Liver (tissue), 3 donors: ENCODE results near the gene ACAN.

ENCODE experiments used
- ATF3 ChIP-seq: IDR thresholded peaks from 2 replicates; pipeline ENCODE4 v1.6.1; 2016; ENCODE audit warnings: antibody characterized with exemption
- CTCF ChIP-seq: fragments of 150-350 bp; IDR thresholded peaks from 2 replicates; pipeline ENCODE4 v1.5.1; 2017; ENCODE audit warnings: improper control_type of control experiment, low read depth, low read length; ENCODE audit not compliant: missing input control
- FOXA1 ChIP-seq: IDR thresholded peaks from 2 replicates; pipeline ENCODE4 v1.6.1; 2016; ENCODE audit warnings: antibody characterized with exemption
- FOXA2 ChIP-seq: IDR thresholded peaks from 2 replicates; pipeline ENCODE4 v1.6.1; 2016; ENCODE audit warnings: antibody characterized with exemption
- GABPA ChIP-seq, 2 donors: IDR thresholded peaks in 1 of 2; conservative IDR thresholded peaks in 1 of 2; 2 replicates each; pipeline ENCODE4 v1.6.1; 2016; ENCODE audit warnings: antibody characterized with exemption in 2 of 2, mild to moderate bottlenecking in 1 of 2, moderate library complexity in 1 of 2
- MAX ChIP-seq: IDR thresholded peaks from 2 replicates; pipeline ENCODE4 v1.6.1; 2016; ENCODE audit warnings: antibody characterized with exemption
- RAD21 ChIP-seq, 2 donors: IDR thresholded peaks; 2 replicates each; pipeline ENCODE4 v1.6.1; 2016; ENCODE audit warnings: antibody characterized with exemption in 2 of 2, mild to moderate bottlenecking in 2 of 2
- REST ChIP-seq: IDR thresholded peaks from 2 replicates; pipeline ENCODE4 v1.6.1; 2016; ENCODE audit warnings: antibody characterized with exemption, mild to moderate bottlenecking
- RXRA ChIP-seq, 2 donors: IDR thresholded peaks; 2 replicates each; pipeline ENCODE4 v1.6.1; 2017 to 2018; ENCODE audit warnings: antibody characterized with exemption in 2 of 2, mild to moderate bottlenecking in 1 of 2
- SP1 ChIP-seq: IDR thresholded peaks from 2 replicates; pipeline ENCODE4 v1.6.1; 2018; ENCODE audit warnings: antibody characterized with exemption, mild to moderate bottlenecking
- TAF1 ChIP-seq: conservative IDR thresholded peaks from 2 replicates; pipeline ENCODE4 v1.6.1; 2016; ENCODE audit warnings: antibody characterized with exemption, mild to moderate bottlenecking
- YY1 ChIP-seq: IDR thresholded peaks from 2 replicates; pipeline ENCODE4 v1.6.1; 2016; ENCODE audit warnings: antibody characterized with exemption, mild to moderate bottlenecking
- ZBTB33 ChIP-seq: IDR thresholded peaks from 2 replicates; pipeline ENCODE4 v1.6.1; 2016; ENCODE audit warnings: antibody characterized with exemption
- donor health status: healthy.
- donor health status: healthy.

- TF ChIP-seq CTCF (no peak), TAF1 (no peak), YY1 (no peak), FOXA1 (no peak), RAD21 (IDR thresholded peaks at IDR 0.05) (no peak), ZBTB33 (no peak), SP1 (no peak), RXRA (IDR thresholded peaks at IDR 0.05) (no peak), FOXA2 (no peak), ATF3 (no peak), REST (no peak), MAX (no peak), GABPA (IDR thresholded peaks at IDR 0.05 in 1 of 2, conservative IDR thresholded peaks at IDR 0.05 in 1 of 2) (no peak)
Measured at GRCh38 chr15:88794001-88794400, 9.2 kb upstream of the ACAN start.
